ENCODE measurements around the gene PCED1A. TPM values are rescaled to one million over a fixed set of nuclear protein-coding genes. Genes with fewer than 3 reads are reported as not detected.

PCED1A gene
- total RNA-seq, 4 donors from 2014 or later: 13.8 to 23.2 (median 16.7) TPM

- WGBS, 2 donors (ENCODE audit: low coverage in 1 of 2): 34 to 36% methylated on average over 12 to 13 of the region's 16 CpGs
- no peaks in the 10 kb centered on the region for H3K9me3 ChIP-seq
- peaks cover 0 to 36% (median 7%) of the 10 kb centered on the region in 3 donors for H3K4me1 ChIP-seq
- no peaks in the 10 kb centered on the region for H3K36me3 ChIP-seq
- peaks cover 100% of the 10 kb centered on the region for H3K27me3 ChIP-seq
- H3K4me3 ChIP-seq: no peak overlapping the region
- TF ChIP-seq POLR2A (IDR thresholded peaks at IDR 0.05) (no peak), EP300 (IDR thresholded peaks at IDR 0.05) (no peak), POLR2AphosphoS5 (IDR thresholded peaks at IDR 0.05) (no peak), CTCF (IDR thresholded peaks at IDR 0.05) (no peak)
- no peak for ATAC-seq
- no peak overlapping the region for H3K27ac ChIP-seq
Observed at GRCh38 chr20:2804041-2804828, 36.2 kb downstream of the PCED1A start.

- Histone ChIP-seq H3K4me1 (peaks cover 0 to 40% (median 7%) of the 10 kb centered on the region in 3 donors), H3K4me3 (no peak overlapping the region), H3K27me3 (peaks cover 100% of the 10 kb centered on the region), H3K27ac (no peak overlapping the region), H3K9me3 (no peaks in the 10 kb centered on the region), H3K36me3 (no peaks in the 10 kb centered on the region)
- no peak for ATAC-seq
- no peak for TF ChIP-seq CTCF (IDR thresholded peaks at IDR 0.05)
- no peak for TF ChIP-seq POLR2A (IDR thresholded peaks at IDR 0.05)
- no peak for TF ChIP-seq POLR2AphosphoS5 (IDR thresholded peaks at IDR 0.05)
- 7 to 23% methylated on average over 5 of the region's 13 CpGs for WGBS, 2 donors (ENCODE audit: low coverage in 1 of 2)
Observed at GRCh38 chr20:2801286-2801728, 39.1 kb downstream of the PCED1A start.

- H3K4me3 ChIP-seq: peak within 1 kb of the TSS in 1 of 2 donors; percentile 35
Observed at GRCh38 chr20:2800521-2801285, 39.8 kb downstream of the PCED1A start, which contains the start of gene CPXM1. Gene CPXM1, minus strand, starts transcription at chr20:2800627. Its CDS starts 55 bp downstream, at chr20:2800572.

GRCh38 chr20:2799688-2800520, 40.6 kb downstream of the PCED1A start:
- no peak overlapping the region for H3K27ac ChIP-seq
- 0 to 7% methylated on average over 8 to 10 of the region's 61 CpGs for WGBS, 2 donors (ENCODE audit: low coverage in 1 of 2)

More at GRCh38 chr20:2800521-2801285, 39.8 kb downstream of the PCED1A start, which contains the start of gene CPXM1:
- H3K9me3 ChIP-seq: no peaks in the 10 kb centered on the region
- no peak for ATAC-seq
- peaks cover 100% of the 10 kb centered on the region for H3K27me3 ChIP-seq
- peaks cover 0 to 37% (median 7%) of the 10 kb centered on the region in 3 donors for H3K4me1 ChIP-seq
- 2 to 18% methylated on average over 7 to 12 of the region's 52 CpGs for WGBS, 2 donors (ENCODE audit: low coverage in 1 of 2)
- no peak for TF ChIP-seq POLR2A (IDR thresholded peaks at IDR 0.05)
- no peak for TF ChIP-seq CTCF (IDR thresholded peaks at IDR 0.05)
- TF ChIP-seq POLR2AphosphoS5 (IDR thresholded peaks at IDR 0.05): no peak
- no peak for TF ChIP-seq EP300 (IDR thresholded peaks at IDR 0.05)
- H3K27ac ChIP-seq: no peak within 1 kb of the TSS
- H3K36me3 ChIP-seq: no peaks in the 10 kb centered on the region

More at GRCh38 chr20:2799688-2800520, 40.6 kb downstream of the PCED1A start:
- peaks cover 98% of the 10 kb centered on the region for H3K27me3 ChIP-seq
- H3K36me3 ChIP-seq: no peaks in the 10 kb centered on the region
- peaks cover 0 to 29% (median 7%) of the 10 kb centered on the region in 3 donors for H3K4me1 ChIP-seq
- no peaks in the 10 kb centered on the region for H3K9me3 ChIP-seq
- ATAC-seq: no peak
- no peak for TF ChIP-seq POLR2AphosphoS5 (IDR thresholded peaks at IDR 0.05)
- no peak for TF ChIP-seq EP300 (IDR thresholded peaks at IDR 0.05)
- TF ChIP-seq POLR2A (IDR thresholded peaks at IDR 0.05): no peak
- TF ChIP-seq CTCF (IDR thresholded peaks at IDR 0.05): no peak
- peak overlapping the region in 1 of 2 donors; percentile 35 for H3K4me3 ChIP-seq

All from gastroesophageal sphincter (tissue), 4 donors.